Skeletal muscle tissue (tissue), 4 donors: ENCODE data around the gene LRCH1. TPM values are rescaled to one million over a fixed set of nuclear protein-coding genes. Genes with fewer than 3 reads are reported as not detected.

Experiments used
- H3K27ac ChIP-seq: one replicate; pipeline ENCODE4 v1.7.0; 2013; ENCODE audit warnings: mild to moderate bottlenecking, low read depth, low read length, inconsistent platforms
- H3K27me3 ChIP-seq, 3 donors: one replicate each; pipeline ENCODE4 v1.7.0; 2013; ENCODE audit warnings: low read length in 3 of 3; ENCODE audit not compliant: control insufficient read depth in 3 of 3, insufficient read depth in 3 of 3
- H3K36me3 ChIP-seq, 3 donors: one replicate each; pipeline ENCODE4 v1.7.0; 2013; ENCODE audit warnings: low read length in 3 of 3; ENCODE audit not compliant: control insufficient read depth in 3 of 3, insufficient read depth in 3 of 3
- H3K4me1 ChIP-seq, 3 donors: one replicate each; pipeline ENCODE4 v1.7.0; 2013; ENCODE audit warnings: low read length in 3 of 3, mild to moderate bottlenecking in 3 of 3; ENCODE audit not compliant: control insufficient read depth in 3 of 3, insufficient read depth in 3 of 3
- H3K4me3 ChIP-seq, 3 donors: one replicate each; pipeline ENCODE4 v1.7.0; 2013; ENCODE audit warnings: low read length in 3 of 3
- H3K9ac ChIP-seq, 3 donors: one replicate each; pipeline ENCODE4 v1.7.0; 2013; ENCODE audit warnings: low read length in 3 of 3, mild to moderate bottlenecking in 3 of 3, moderate library complexity in 2 of 3, low read depth in 1 of 3
- H3K9me3 ChIP-seq, 3 donors: one replicate each; pipeline ENCODE4 v1.7.0; 2013; ENCODE audit warnings: low read length in 3 of 3; ENCODE audit not compliant: control insufficient read depth in 3 of 3
- total RNA-seq: library from RNA; depleted of rRNA; stranded (reverse); fragments of >200 nt; gene quantifications from one replicate; pipeline ENCODE4 v1.2.3, GENCODE V29; 2014
- donor health status: Osteomylitis.

The LRCH1 gene
- total RNA-seq, 1 donor from 2014 or later, result 17.7 TPM

DNA sequence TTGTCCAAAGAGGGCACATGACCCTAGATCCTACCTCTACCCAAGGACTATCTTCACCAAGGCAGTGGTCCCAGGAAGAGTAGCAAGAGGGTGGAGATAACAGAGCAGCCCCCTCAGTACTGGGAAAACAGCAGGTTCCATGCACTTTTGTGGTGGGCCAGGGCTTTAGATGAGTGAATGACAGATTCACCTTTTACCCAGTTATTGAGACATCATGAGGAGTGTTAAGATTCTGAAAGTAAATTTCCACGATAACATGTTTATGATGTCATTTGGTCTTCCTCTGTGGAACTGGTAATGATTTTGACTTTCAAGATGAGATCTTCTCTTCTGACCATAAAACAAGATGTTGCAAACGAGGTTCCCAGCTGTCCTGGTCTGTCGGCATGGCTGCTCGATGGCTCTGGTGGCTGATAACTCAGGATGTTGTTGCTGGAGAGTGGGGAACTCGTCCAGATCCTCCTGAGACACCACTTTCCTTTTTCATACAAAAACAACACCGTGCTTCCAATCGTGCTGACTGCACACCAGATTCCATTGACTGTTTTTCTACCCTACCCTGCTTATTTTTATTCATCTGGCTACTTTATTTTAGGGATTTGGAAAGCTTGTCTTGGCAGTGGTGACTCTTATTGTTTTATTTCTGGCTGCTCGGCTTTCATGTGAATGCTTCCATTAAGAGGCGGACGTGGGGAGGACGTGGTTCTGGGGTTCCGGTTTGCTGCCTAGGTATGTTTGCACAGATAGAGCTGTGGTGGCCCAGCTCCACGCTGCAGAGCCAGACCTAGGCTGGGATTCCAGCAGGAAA lies 88.5 kb downstream of the LRCH1 start:
- peaks cover 15 to 25% (median 22%) of the 10 kb centered on the region in 3 donors for H3K4me1 ChIP-seq
- peak overlapping the region; percentile 26 for H3K27ac ChIP-seq
- no peaks in the 10 kb centered on the region for H3K36me3 ChIP-seq
- H3K9me3 ChIP-seq, result no peaks in the 10 kb centered on the region
- peak overlapping the region in 2 of 3 donors; percentile 31 to 59 for H3K4me3 ChIP-seq
- no peaks in the 10 kb centered on the region for H3K27me3 ChIP-seq
- H3K9ac ChIP-seq, result no peak overlapping the region

DNA sequence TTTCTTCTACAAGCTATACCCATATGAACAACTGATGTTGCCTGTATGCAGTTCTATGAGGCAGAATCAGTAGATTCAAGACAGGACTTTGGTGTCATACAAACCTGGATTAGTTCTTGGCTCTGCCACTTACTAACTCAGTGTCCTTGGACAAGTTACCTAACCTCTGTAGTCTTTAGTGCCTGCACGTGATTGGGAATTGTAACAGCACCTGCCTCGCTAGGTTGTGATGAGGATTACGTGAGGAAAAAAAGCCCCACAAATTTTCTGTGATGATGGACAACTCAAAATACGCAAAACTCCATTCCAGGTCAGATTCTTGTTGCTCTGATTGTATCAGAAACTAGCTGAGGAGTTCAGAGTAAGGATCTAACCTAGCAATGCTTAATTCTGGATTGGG lies 89.3 kb downstream of the LRCH1 start:
- no peaks in the 10 kb centered on the region for H3K36me3 ChIP-seq
- H3K4me3 ChIP-seq, result no peak overlapping the region
- H3K27me3 ChIP-seq, result no peaks in the 10 kb centered on the region
- H3K9me3 ChIP-seq, result no peaks in the 10 kb centered on the region
- no peak overlapping the region for H3K9ac ChIP-seq
- peaks cover 15 to 25% (median 22%) of the 10 kb centered on the region in 3 donors for H3K4me1 ChIP-seq
- H3K27ac ChIP-seq, result no peak overlapping the region

GRCh38 chr13:46643165-46643777 lies 90.3 kb downstream of the LRCH1 start:
- H3K27me3 ChIP-seq, result no peaks in the 10 kb centered on the region
- peaks cover 19 to 29% (median 26%) of the 10 kb centered on the region in 3 donors for H3K4me1 ChIP-seq
- no peak overlapping the region for H3K27ac ChIP-seq

DNA sequence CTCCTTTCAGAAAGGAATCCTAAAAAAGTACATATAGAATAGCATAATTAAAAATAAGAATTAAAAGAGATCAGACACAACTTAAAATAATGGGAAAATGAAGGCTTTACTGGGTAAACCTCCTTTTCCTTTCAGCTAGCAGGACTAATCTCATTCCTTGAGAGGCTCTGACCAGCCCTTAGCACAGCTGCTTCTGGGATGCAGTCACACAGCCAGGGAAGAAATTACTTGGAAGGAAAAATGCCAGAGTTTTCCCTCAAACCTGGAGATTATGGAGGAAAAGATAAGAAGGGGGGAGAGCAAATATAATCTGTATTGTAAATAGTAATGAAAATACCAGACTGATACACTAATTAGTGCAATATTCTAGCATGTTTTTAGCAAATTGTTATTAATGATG lies 91.8 kb downstream of the LRCH1 start:
- H3K9me3 ChIP-seq, result no peaks in the 10 kb centered on the region
- H3K36me3 ChIP-seq, result no peaks in the 10 kb centered on the region
- H3K4me1 ChIP-seq, result peaks cover 17 to 22% (median 21%) of the 10 kb centered on the region in 3 donors
- H3K4me3 ChIP-seq, result no peak overlapping the region
- no peak overlapping the region for H3K9ac ChIP-seq
- no peak overlapping the region for H3K27ac ChIP-seq
- no peaks in the 10 kb centered on the region for H3K27me3 ChIP-seq

More at GRCh38 chr13:46643165-46643777, 90.3 kb downstream of the LRCH1 start:
- no peaks in the 10 kb centered on the region for H3K9me3 ChIP-seq
- H3K9ac ChIP-seq, result no peak overlapping the region
- no peaks in the 10 kb centered on the region for H3K36me3 ChIP-seq
- H3K4me3 ChIP-seq, result no peak overlapping the region

- Histone ChIP-seq H3K9ac (no peak overlapping the region), H3K4me3 (no peak overlapping the region), H3K27me3 (no peaks in the 10 kb centered on the region), H3K4me1 (peaks cover 5 to 6% (median 6%) of the 10 kb centered on the region in 3 donors), H3K36me3 (no peaks in the 10 kb centered on the region), H3K9me3 (no peaks in the 10 kb centered on the region), H3K27ac (no peak overlapping the region)
Measured at GRCh38 chr13:46647512-46648065, 94.6 kb downstream of the LRCH1 start.

DNA sequence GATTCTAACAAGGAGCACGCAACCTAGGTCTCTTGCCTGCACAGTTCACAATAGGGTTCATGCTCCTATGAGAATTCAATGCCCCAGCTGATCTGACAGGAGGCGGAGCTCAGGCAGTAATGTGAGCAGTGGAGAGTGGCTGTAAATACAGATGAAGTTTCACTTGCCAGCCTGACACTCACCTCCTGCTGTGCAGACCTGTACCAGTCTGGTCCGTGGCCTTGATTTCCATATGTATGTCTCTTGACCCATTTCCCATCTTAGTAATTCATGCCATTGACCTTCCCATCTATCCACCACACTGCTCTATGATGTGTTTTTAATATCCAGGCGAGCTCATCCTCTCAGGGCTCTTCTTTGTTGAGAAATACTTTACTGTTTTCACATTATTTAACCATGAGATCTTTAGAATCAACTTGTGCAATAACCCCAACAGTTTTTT lies 95.2 kb downstream of the LRCH1 start:
- Histone ChIP-seq H3K9me3 (no peaks in the 10 kb centered on the region), H3K27ac (no peak overlapping the region), H3K27me3 (no peaks in the 10 kb centered on the region), H3K36me3 (no peaks in the 10 kb centered on the region), H3K9ac (no peak overlapping the region), H3K4me3 (no peak overlapping the region), H3K4me1 (peaks cover 3 to 6% (median 4%) of the 10 kb centered on the region in 3 donors)

- Histone ChIP-seq H3K27me3 (no peaks in the 10 kb centered on the region), H3K27ac (no peak overlapping the region), H3K36me3 (no peaks in the 10 kb centered on the region), H3K9ac (no peak overlapping the region), H3K4me3 (no peak overlapping the region), H3K4me1 (peaks cover 3 to 6% (median 4%) of the 10 kb centered on the region in 3 donors), H3K9me3 (no peaks in the 10 kb centered on the region)
Measured at GRCh38 chr13:46649816-46650215, 96.8 kb downstream of the LRCH1 start.

DNA sequence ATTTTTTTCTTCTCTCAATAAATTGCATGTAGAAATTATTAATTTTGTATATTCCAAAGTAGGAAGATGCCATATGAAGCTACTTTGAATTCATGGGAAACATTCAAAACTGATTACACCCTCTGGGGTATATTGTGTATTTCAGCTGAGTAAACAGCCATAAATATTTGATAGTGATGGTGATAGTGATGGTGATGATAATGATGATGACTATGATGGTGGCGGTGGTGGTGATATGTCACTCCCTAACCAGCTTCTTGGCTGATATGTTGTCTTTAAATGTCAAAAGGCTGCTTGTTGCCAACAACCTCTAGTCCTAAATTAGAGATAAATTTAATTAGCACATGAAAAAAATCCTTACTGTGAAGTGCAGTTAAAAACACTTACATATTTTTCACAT lies 102.0 kb downstream of the LRCH1 start:
- Histone ChIP-seq H3K4me3 (no peak overlapping the region), H3K27ac (peak overlapping the region; percentile 43), H3K4me1 (peaks cover 0 to 8% (median 0%) of the 10 kb centered on the region in 3 donors), H3K27me3 (no peaks in the 10 kb centered on the region), H3K36me3 (no peaks in the 10 kb centered on the region), H3K9ac (no peak overlapping the region), H3K9me3 (no peaks in the 10 kb centered on the region)

GRCh38 chr13:46655377-46656180 lies 102.6 kb downstream of the LRCH1 start:
- Histone ChIP-seq H3K9ac (no peak overlapping the region), H3K4me1 (peaks cover 0 to 8% (median 0%) of the 10 kb centered on the region in 3 donors), H3K4me3 (no peak overlapping the region), H3K27ac (peak overlapping the region; percentile 43), H3K36me3 (no peaks in the 10 kb centered on the region), H3K27me3 (no peaks in the 10 kb centered on the region), H3K9me3 (no peaks in the 10 kb centered on the region)
